Panc1 (cell line): ENCODE results near the gene SPRR2D. TPM values are rescaled to one million over a fixed set of nuclear protein-coding genes. Genes with fewer than 3 reads are reported as not detected.
"Not testable (repeated sequence)": the region's sequence is repeated elsewhere in the genome, so short reads cannot be mapped to it uniquely, and the experiment has no call there.

Experiments
- ATAC-seq: fragments of 200-7000 bp; cut with Tn5 transposase; 2 replicates; pipeline ENCODE4 v1.9.1; 2020; ENCODE audit warnings: mild to moderate bottlenecking, moderate library complexity
- BruUV-seq: library from RNA; stranded (reverse); fragments of 400-500 nt; replicated peaks from 2 replicates; lab custom pipeline; 2021; lab: Mats Ljungman, UMichigan
- CTCF ChIA-PET: fragments of 300-600 bp; sonication (Branson Sonifier 250); formaldehyde crosslinking; loops from one replicate; lab custom pipeline; 2022; ENCODE audit warnings: antibody characterized with exemption; lab: Charles Lee
- POLR2A ChIA-PET: fragments of 300-600 bp; sonication (Branson Sonifier 250); formaldehyde crosslinking; loops from one replicate; lab custom pipeline; 2022; ENCODE audit warnings: antibody characterized with exemption; lab: Charles Lee
- DNase-seq: peaks from one replicate; pipeline ENCODE4 v3.0.0-alpha.2; 2010; ENCODE audit warnings: low read depth, low spot score
- H3K27ac ChIP-seq: 2 replicates; pipeline ENCODE4 v1.5.1; 2011; ENCODE audit warnings: mild to moderate bottlenecking, low read length, inconsistent platforms
- H3K27me3 ChIP-seq: fragments of 200-500 bp; sonication (Bioruptor generic); 2 replicates; pipeline ENCODE4 v1.6.0; 2014; ENCODE audit warnings: low read length, inconsistent platforms; ENCODE audit not compliant: control insufficient read depth, insufficient read depth
- H3K36me3 ChIP-seq: fragments of 200-500 bp; sonication (Bioruptor generic); 2 replicates; pipeline ENCODE4 v1.5.1; 2014; ENCODE audit warnings: inconsistent platforms, mild to moderate bottlenecking, low read length, moderate library complexity; ENCODE audit not compliant: control insufficient read depth, insufficient read depth
- H3K4me1 ChIP-seq: 2 replicates; pipeline ENCODE4 v1.5.1; 2011; ENCODE audit warnings: inconsistent platforms, mild to moderate bottlenecking, low read length, moderate library complexity; ENCODE audit not compliant: control insufficient read depth, insufficient read depth
- H3K4me3 ChIP-seq, 2 experiments: 2 replicates each; pipeline ENCODE4 v1.5.1; 2011 to 2012; ENCODE audit warnings: low read depth in 2 of 2, low read length in 2 of 2, mild to moderate bottlenecking in 2 of 2, inconsistent platforms in 1 of 2, moderate library complexity in 1 of 2
- H3K9me3 ChIP-seq: fragments of 200-500 bp; sonication (Bioruptor generic); 2 replicates; pipeline ENCODE4 v1.5.1; 2014; ENCODE audit warnings: low read depth, mild to moderate bottlenecking, inconsistent platforms, low read length, moderate library complexity; ENCODE audit not compliant: control insufficient read depth, insufficient read depth
- POLR2AphosphoS5 ChIP-seq: IDR thresholded peaks from 2 replicates; pipeline ENCODE4 v1.6.1; 2012; ENCODE audit warnings: mild to moderate bottlenecking, low read depth, low read length, moderate library complexity
- SIN3A ChIP-seq: IDR thresholded peaks from 2 replicates; pipeline ENCODE4 v1.6.1; 2012; ENCODE audit warnings: low read depth, mild to moderate bottlenecking, low read length, moderate library complexity, borderline replicate concordance; ENCODE audit not compliant: insufficient read depth
- in situ Hi-C: cut with HindIII; loops from 2 replicates; pipeline ENCODE4 v1.10.0; 2016; ENCODE audit warnings: low sequenced_read_pairs, low pct_unique_long_range_greater_than_20kb
- intact Hi-C: fragments of 100-400 bp; cut with micrococcal nuclease; formaldehyde crosslinking; loops from one replicate; pipeline ENCODE4 v1.10.0; 2022; ENCODE audit not compliant: unreplicated experiment
- total RNA-seq: library from RNA; stranded (reverse); gene quantifications from one replicate; pipeline ENCODE4 v1.2.1, GENCODE V29; 2021; ENCODE audit not compliant: unreplicated experiment
- TF ChIP-seq, protein P1 (sequence below), 2 experiments: IDR thresholded peaks; 2 replicates each; pipeline ENCODE4 v1.6.1; 2011 to 2012; ENCODE audit warnings: low read depth in 2 of 2, control low read depth in 1 of 2, low read length in 1 of 2, mild to moderate bottlenecking in 1 of 2, moderate library complexity in 1 of 2; ENCODE audit not compliant: insufficient read depth in 1 of 2
- TF ChIP-seq, protein P2 (sequence below): fragments of 450-650 bp; IDR thresholded peaks from 2 replicates; pipeline ENCODE4 v1.5.1; 2017; ENCODE audit warnings: mild to moderate bottlenecking

The SPRR2D gene
- total RNA-seq, 1 experiment from 2014 or later, result not detected

DNA sequence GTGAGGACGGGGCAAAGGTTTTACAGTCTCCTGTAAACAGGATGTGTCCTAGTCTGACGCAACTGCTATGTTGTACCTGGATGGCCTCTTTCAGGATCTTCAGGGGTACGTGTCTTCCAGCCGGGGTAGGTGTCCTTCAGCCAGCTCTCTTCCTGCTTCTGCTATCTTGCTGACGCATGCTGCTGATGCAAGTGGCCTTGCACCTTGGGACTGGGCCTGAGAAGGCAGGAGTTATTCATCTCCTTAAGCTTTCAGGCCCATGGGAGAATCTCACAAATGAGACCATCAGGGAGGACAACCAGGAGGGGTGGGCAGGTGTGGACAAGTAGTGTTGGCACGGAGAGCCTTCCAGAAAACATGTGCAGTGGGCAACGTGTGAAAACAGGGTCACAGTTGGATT is 17.8 kb downstream of the SPRR2D start:
- Histone ChIP-seq H3K27ac (no peak overlapping the region), H3K4me1 (no peaks in the 10 kb centered on the region), H3K9me3 (no peaks in the 10 kb centered on the region), H3K36me3 (no peaks in the 10 kb centered on the region), H3K4me3 (no peak overlapping the region), H3K27me3 (no peaks in the 10 kb centered on the region; the same call in 1 of the 2 replicates)
- no peak for TF ChIP-seq SIN3A
- no peak for TF ChIP-seq POLR2AphosphoS5
- TF ChIP-seq, protein P1, sequence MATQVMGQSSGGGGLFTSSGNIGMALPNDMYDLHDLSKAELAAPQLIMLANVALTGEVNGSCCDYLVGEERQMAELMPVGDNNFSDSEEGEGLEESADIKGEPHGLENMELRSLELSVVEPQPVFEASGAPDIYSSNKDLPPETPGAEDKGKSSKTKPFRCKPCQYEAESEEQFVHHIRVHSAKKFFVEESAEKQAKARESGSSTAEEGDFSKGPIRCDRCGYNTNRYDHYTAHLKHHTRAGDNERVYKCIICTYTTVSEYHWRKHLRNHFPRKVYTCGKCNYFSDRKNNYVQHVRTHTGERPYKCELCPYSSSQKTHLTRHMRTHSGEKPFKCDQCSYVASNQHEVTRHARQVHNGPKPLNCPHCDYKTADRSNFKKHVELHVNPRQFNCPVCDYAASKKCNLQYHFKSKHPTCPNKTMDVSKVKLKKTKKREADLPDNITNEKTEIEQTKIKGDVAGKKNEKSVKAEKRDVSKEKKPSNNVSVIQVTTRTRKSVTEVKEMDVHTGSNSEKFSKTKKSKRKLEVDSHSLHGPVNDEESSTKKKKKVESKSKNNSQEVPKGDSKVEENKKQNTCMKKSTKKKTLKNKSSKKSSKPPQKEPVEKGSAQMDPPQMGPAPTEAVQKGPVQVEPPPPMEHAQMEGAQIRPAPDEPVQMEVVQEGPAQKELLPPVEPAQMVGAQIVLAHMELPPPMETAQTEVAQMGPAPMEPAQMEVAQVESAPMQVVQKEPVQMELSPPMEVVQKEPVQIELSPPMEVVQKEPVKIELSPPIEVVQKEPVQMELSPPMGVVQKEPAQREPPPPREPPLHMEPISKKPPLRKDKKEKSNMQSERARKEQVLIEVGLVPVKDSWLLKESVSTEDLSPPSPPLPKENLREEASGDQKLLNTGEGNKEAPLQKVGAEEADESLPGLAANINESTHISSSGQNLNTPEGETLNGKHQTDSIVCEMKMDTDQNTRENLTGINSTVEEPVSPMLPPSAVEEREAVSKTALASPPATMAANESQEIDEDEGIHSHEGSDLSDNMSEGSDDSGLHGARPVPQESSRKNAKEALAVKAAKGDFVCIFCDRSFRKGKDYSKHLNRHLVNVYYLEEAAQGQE (IDR thresholded peaks at IDR 0.05; ENCODE audit: insufficient read depth in 1 of 2, low read depth in 2 of 2, low read length in 1 of 2), result no peak
- TF ChIP-seq, protein P2, sequence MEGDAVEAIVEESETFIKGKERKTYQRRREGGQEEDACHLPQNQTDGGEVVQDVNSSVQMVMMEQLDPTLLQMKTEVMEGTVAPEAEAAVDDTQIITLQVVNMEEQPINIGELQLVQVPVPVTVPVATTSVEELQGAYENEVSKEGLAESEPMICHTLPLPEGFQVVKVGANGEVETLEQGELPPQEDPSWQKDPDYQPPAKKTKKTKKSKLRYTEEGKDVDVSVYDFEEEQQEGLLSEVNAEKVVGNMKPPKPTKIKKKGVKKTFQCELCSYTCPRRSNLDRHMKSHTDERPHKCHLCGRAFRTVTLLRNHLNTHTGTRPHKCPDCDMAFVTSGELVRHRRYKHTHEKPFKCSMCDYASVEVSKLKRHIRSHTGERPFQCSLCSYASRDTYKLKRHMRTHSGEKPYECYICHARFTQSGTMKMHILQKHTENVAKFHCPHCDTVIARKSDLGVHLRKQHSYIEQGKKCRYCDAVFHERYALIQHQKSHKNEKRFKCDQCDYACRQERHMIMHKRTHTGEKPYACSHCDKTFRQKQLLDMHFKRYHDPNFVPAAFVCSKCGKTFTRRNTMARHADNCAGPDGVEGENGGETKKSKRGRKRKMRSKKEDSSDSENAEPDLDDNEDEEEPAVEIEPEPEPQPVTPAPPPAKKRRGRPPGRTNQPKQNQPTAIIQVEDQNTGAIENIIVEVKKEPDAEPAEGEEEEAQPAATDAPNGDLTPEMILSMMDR, result no peak
- in situ Hi-C loops, result no loop called here
- ATAC-seq (no peak), DNase-seq (no peak)
- intact Hi-C loops, result no loop called here
- POLR2A ChIA-PET, result no interaction called here
- CTCF ChIA-PET, result no interaction called here
- BruUV-seq, result no TSS peak

DNA sequence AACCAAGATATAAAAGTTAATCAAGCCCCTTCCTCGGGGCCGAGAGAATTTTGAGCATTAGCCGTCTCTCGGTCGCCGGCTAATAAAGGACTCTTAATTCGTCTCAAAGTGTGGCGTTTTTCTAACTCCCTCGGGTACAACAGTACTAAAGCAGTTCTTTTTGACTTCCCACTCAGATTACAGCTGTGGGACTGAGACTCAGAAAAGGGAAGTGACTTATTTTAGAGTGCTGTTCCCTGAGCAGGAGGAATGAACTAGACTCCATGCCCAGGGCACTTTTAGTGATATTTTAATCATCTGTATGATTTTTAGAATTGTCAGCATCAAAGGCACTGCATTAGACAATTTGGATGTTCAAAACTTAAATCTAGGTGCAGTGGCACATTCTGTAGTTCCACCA is 18.6 kb downstream of the SPRR2D start:
- POLR2A ChIA-PET, in situ Hi-C loops, CTCF ChIA-PET: not testable (repeated sequence)

DNA sequence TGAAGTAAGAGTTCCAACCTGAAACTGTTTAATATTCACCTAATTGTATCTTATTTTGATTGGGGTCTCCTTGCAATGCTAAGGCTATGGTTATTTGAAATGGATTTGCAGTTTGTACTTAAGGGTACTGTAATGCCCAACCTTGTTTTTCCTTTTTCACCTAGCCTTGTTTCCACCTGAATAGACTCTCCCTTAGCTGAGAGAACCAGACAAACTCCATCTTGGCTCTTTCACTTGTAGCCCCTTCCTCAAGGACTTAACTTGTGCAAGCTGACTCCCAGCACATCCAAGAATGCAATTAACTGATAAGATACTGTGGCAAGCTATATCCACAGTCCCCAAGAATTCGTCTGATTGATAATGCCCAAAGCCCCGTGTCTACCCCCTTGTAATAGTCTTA is 19.1 kb downstream of the SPRR2D start:
- H3K27ac ChIP-seq, ATAC-seq, POLR2A ChIA-PET, in situ Hi-C loops, H3K27me3 ChIP-seq, CTCF ChIA-PET, intact Hi-C loops, H3K4me3 ChIP-seq, H3K4me1 ChIP-seq, H3K36me3 ChIP-seq, H3K9me3 ChIP-seq, BruUV-seq, DNase-seq: not testable (repeated sequence)

More for the DNA sequence above, 18.6 kb downstream of the SPRR2D start:
- H3K36me3 ChIP-seq, H3K27me3 ChIP-seq, intact Hi-C loops, H3K27ac ChIP-seq, DNase-seq, ATAC-seq, H3K9me3 ChIP-seq, H3K4me3 ChIP-seq, BruUV-seq, H3K4me1 ChIP-seq: not testable (repeated sequence)

DNA sequence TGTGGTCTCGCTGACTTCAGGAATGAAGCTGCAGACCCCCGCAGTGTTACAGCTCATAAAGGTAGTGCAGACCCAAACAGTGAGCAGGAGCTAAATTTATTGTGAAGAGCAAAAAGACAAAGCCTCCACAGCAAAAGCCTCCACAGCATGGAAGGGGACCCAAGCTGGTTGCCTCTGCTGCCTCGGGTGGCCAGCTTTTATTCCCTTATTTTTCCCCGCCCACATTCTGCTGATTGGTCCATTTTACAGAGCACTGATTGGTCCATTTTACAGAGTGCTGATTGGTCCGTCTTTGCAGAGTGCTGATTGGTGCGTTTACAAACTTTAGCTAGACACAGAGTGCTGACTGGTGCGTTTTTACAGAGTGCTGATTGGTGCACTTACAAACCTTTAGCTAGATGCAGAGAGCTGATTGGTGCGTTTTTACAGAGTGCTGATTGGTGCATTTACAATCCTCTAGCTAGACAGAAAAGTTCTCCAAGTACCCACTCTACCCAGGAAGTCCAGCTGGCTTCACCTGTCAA is 29.6 kb downstream of the SPRR2D start:
- CTCF ChIA-PET, result not testable (repeated sequence)

More for the DNA sequence above, 29.6 kb downstream of the SPRR2D start:
- DNase-seq, in situ Hi-C loops, POLR2A ChIA-PET, H3K4me1 ChIP-seq, H3K36me3 ChIP-seq, BruUV-seq, ATAC-seq, H3K27ac ChIP-seq, H3K27me3 ChIP-seq, H3K4me3 ChIP-seq, intact Hi-C loops, H3K9me3 ChIP-seq: not testable (repeated sequence)
